Right lobe of liver (tissue), 6 donors: ENCODE measurements around the gene FITM1. TPM values are rescaled to one million over a fixed set of nuclear protein-coding genes. Genes with fewer than 3 reads are reported as not detected.
"Not testable (repeated sequence)": the region's sequence is repeated elsewhere in the genome, so short reads cannot be mapped to it uniquely, and the experiment has no call there.

Experiments used
- ATAC-seq, 4 donors: fragments of 200-7000 bp; cut with Tn5 transposase; one replicate each; pipeline ENCODE4 v1.9.1; 2020; ENCODE audit warnings: mild to moderate bottlenecking in 4 of 4, moderate library complexity in 4 of 4
- DNase-seq, 3 donors: peaks; one replicate each; pipeline ENCODE4 v3.0.0-alpha.2; 2020
- H3K27ac ChIP-seq, 3 donors: fragments of 200-600 bp; one replicate each; pipeline ENCODE4 v1.8.0; 2022
- H3K27me3 ChIP-seq, 2 donors: fragments of 200-600 bp; one replicate each; pipeline ENCODE4 v1.8.0; 2022
- H3K36me3 ChIP-seq, 4 donors: fragments of 200-600 bp; sonication (generic) in 1 of 4; one replicate each; pipeline versions ENCODE4 v1.5.1 to v1.8.0; 2017 to 2022; ENCODE audit warnings: control low read depth in 1 of 4
- H3K4me1 ChIP-seq, 4 donors: fragments of 200-600 bp; sonication (generic) in 1 of 4; one replicate each; pipeline versions ENCODE4 v1.5.1 to v1.8.0; 2017 to 2022; ENCODE audit warnings: control low read depth in 1 of 4
- H3K4me3 ChIP-seq, 3 donors: fragments of 200-600 bp; one replicate each; pipeline ENCODE4 v1.8.0; 2022
- H3K9me3 ChIP-seq, 4 donors: fragments of 200-600 bp; sonication (generic) in 1 of 4; one replicate each; pipeline versions ENCODE4 v1.5.1 to v1.8.0; 2017 to 2022; ENCODE audit warnings: control low read depth in 1 of 4
- CTCF ChIP-seq, 4 donors: fragments of 200-600 bp in 3 of 4; fragments of 450-650 bp in 1 of 4; IDR thresholded peaks; one replicate each; pipeline versions ENCODE4 v1.5.1 to v1.8.0; 2016 to 2022; ENCODE audit warnings: antibody characterized with exemption in 4 of 4, mild to moderate bottlenecking in 2 of 4
- POLR2A ChIP-seq: fragments of 450-650 bp; IDR thresholded peaks from one replicate; pipeline ENCODE4 v1.6.1; 2017; ENCODE audit warnings: antibody characterized with exemption, mild to moderate bottlenecking
- WGBS: methylation state at CpG from one replicate; pipeline ENCODE4 v1.1.6; 2018; ENCODE audit warnings: low coverage, low lambda C conversion rate; ENCODE audit not compliant: insufficient coverage; ENCODE audit errors: missing lambda C conversion rate; 5-methylcytosine and 5-hydroxymethylcytosine counted together
- intact Hi-C, 2 donors: fragments of 100-400 bp; cut with DNase I; formaldehyde crosslinking; loops; one replicate each; pipeline versions ENCODE4 v1.11.2 to v1.14.1; 2022
- total RNA-seq, 6 experiments: library from RNA; depleted of rRNA in 2 of 6; stranded (reverse); fragments of >200 nt in 2 of 6; fragmentation: NEBNext Ultra II Directional in 3 of 6; extraction: Animal tissue kit (Norgen Biotek cat#: 25700) in 3 of 6; gene quantifications; one replicate each; pipeline versions ENCODE4 v1.1.0 to v1.2.4, GENCODE V29; 2016 to 2023
- donor health status: DM: no; HTN: yes; CAD: no.
- donor health status: DM: no; HTN: no; CAD: no.
- donor health status: DM: no; HTN: no; CAD: no.
- donor health status: DM: no; HTN: yes; CAD: no.
- donor health status: DM: no; HTN: yes; CAD: no.

The FITM1 gene
- total RNA-seq, 6 experiments from 2014 or later = 1.5 to 32.5 (median 9.3) TPM

DNA sequence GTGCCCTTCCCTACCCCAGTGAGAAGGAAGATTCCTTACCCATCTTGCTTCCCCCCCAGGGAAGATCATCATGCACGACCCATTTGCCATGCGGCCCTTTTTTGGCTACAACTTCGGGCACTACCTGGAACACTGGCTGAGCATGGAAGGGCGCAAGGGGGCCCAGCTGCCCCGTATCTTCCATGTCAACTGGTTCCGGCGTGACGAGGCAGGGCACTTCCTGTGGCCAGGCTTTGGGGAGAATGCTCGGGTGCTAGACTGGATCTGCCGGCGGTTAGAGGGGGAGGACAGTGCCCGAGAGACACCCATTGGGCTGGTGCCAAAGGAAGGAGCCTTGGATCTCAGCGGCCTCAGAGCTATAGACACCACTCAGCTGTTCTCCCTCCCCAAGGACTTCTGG is 27.0 kb upstream of the FITM1 start:
- no peaks in the 10 kb centered on the region for H3K27me3 ChIP-seq
- H3K36me3 ChIP-seq = peaks cover 0 to 48% (median 10%) of the 10 kb centered on the region in 4 donors
- peak overlapping the region in 1 of 3 donors; percentile 39 for H3K27ac ChIP-seq
- ATAC-seq (peak in 1 of 4 donors; percentile 4), DNase-seq (no peak)
- H3K4me1 ChIP-seq = peaks cover 0 to 94% (median 21%) of the 10 kb centered on the region in 4 donors
- WGBS = 74% methylated on average over 6 of the region's 13 CpGs
- TF ChIP-seq POLR2A = no peak
- no peak for TF ChIP-seq CTCF (IDR thresholded peaks at IDR 0.05)
- H3K4me3 ChIP-seq = no peak overlapping the region
- H3K9me3 ChIP-seq = no peaks in the 10 kb centered on the region
- intact Hi-C loops = no loop called here

GRCh38 chr14:24105609-24106239 is 24.7 kb upstream of the FITM1 start:
- Histone ChIP-seq H3K36me3 (peaks cover 0 to 25% (median 4%) of the 10 kb centered on the region in 4 donors), H3K27ac (peak overlapping the region in 2 of 3 donors; percentile 19 to 73), H3K4me1 (peaks cover 0 to 91% (median 20%) of the 10 kb centered on the region in 4 donors)
- H3K9me3 ChIP-seq, H3K4me3 ChIP-seq, DNase-seq, intact Hi-C loops, H3K27me3 ChIP-seq: not testable (repeated sequence)
- peak in 2 of 4 donors; percentile 4 to 19 for ATAC-seq
- WGBS = 39% methylated on average over 6 of the region's 8 CpGs

DNA sequence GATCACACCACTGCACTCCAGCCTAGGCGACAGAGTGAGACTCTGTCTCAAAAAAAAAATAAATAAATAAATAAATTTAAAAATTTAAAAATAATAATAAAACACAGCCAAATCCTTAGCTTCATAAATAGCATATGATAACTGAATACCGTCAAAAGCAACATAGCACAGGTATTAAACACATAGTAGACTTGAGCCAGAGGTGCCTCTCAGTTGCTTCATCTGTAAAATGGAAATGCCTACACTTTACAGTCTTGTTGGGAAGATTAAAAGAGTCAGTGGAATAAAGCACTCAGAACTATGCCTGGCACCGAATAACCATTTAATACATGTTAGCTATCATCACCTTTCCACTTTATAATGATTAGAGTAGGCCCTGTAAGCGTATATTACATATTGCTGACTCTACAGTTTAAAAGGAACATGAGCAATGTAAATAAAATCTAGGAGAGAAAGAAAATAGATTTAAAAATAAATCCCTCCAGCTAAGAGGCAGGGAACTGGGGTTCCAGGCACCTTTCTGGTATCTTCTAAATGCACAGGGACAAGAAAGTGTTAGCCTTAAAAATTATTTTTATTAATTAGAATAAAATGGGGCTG is 23.7 kb upstream of the FITM1 start:
- H3K36me3 ChIP-seq = peaks cover 0 to 21% (median 4%) of the 10 kb centered on the region in 4 donors
- no peak overlapping the region for H3K4me3 ChIP-seq
- no peaks in the 10 kb centered on the region for H3K9me3 ChIP-seq
- H3K4me1 ChIP-seq = peaks cover 0 to 84% (median 23%) of the 10 kb centered on the region in 4 donors
- TF ChIP-seq POLR2A (no peak), CTCF (IDR thresholded peaks at IDR 0.05) (no peak)
- H3K27ac ChIP-seq = peak overlapping the region in 1 of 3 donors; percentile 73
- DNase-seq = no peak
- intact Hi-C loops = no loop called here
- no peaks in the 10 kb centered on the region for H3K27me3 ChIP-seq
- ATAC-seq = no peak
- 48% methylated on average over 4 of the region's 4 CpGs for WGBS

DNA sequence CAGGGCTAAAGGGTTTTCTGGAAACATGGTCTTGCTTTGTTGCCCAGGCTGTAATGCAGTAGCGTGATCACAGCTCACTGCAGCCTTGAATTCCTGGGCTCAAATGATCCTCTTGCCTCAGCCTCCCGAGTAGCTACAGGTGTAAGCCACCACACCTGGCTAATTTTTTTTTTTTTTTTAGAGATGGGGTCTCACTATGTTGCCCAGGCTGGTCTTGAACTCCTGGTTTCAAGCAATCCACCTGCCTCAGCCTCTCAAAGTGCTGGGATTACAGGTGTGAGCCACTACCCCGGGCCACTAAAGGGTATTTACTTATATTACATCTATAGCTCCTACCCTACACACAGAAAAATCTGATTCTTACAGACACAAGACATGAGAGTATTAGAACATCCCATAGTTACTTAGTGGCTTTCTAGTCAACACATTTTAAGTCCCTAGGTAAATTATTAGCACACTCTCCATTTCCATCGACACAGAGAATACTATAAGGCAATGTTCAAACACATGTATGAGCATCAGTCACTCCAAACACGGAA is 22.1 kb upstream of the FITM1 start:
- Histone ChIP-seq H3K36me3 (peaks cover 0 to 8% (median 1%) of the 10 kb centered on the region in 4 donors), H3K27me3 (no peaks in the 10 kb centered on the region), H3K9me3 (no peaks in the 10 kb centered on the region), H3K27ac (peak overlapping the region in 1 of 3 donors; percentile 61), H3K4me1 (peaks cover 0 to 71% (median 22%) of the 10 kb centered on the region in 4 donors), H3K4me3 (no peak overlapping the region)
- WGBS = 39% methylated on average over 5 of the region's 5 CpGs
- TF ChIP-seq POLR2A = no peak
- TF ChIP-seq CTCF (IDR thresholded peaks at IDR 0.05) = no peak
- intact Hi-C loops = no loop called here
- DNase-seq (no peak), ATAC-seq (no peak)

GRCh38 chr14:24110060-24110459 is 20.4 kb upstream of the FITM1 start:
- no peak for TF ChIP-seq POLR2A
- no peak for TF ChIP-seq CTCF (IDR thresholded peaks at IDR 0.05)
- Histone ChIP-seq H3K27me3 (no peaks in the 10 kb centered on the region), H3K4me3 (no peak overlapping the region), H3K27ac (no peak overlapping the region), H3K4me1 (peaks cover 0 to 61% (median 18%) of the 10 kb centered on the region in 4 donors), H3K36me3 (no peaks in the 10 kb centered on the region), H3K9me3 (no peaks in the 10 kb centered on the region)
- ATAC-seq = no peak
- 76% methylated on average over 9 of the region's 9 CpGs for WGBS
- intact Hi-C loops = no loop called here
- no peak for DNase-seq
